HG02763 (cell line): ENCODE results near the gene TSPAN15.
"Not testable (repeated sequence)": the region's sequence is repeated elsewhere in the genome, so short reads cannot be mapped to it uniquely, and the experiment has no call there.

Experiments used
- ATAC-seq: cut with Tn5 transposase; IDR thresholded peaks from one replicate; pipeline ENCODE4 v1.9.1; 2021; ENCODE audit warnings: mild to moderate bottlenecking, moderate library complexity; ENCODE audit not compliant: unreplicated experiment

TSPAN15 gene

DNA sequence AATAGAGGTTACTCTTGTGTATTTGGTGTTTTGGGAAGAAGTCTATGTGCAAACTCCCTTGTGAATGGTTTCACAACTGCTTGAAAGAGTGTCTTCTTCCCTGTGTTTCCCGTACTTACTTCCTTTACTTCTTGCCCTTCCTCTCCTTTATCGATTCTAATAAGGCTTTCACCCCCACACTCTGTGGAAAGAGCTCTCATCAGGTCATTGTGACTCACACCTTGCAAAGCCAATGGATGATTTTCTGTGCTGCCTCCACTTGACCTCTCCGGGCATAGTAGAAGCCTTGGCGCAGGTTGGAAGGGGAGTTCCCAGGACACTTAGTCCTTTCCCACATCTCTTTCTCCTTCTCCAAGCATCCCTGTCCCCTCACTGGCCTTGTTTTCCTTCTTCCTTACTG is 6.2 kb upstream of the TSPAN15 start:
- no peak for ATAC-seq

DNA sequence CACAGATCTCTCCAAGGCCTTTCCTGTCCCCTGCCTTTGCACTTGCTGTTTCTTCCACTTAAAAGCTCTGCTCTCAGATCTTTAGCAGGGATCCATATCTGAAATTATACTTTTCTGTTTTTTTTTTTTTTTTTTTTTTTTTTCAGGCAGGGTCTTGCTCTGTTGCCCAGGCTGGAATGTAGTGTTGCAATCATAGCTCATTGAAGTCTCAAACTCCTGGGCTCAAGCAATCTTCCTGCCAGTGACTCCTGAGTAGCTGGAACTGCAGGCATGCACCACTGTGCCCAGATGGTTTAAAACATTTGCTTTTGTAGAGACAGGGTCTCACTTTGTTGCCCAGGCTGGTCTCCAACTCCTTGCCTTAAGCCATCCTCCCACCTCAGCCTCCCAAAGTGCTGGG is 5.0 kb upstream of the TSPAN15 start:
- no peak for ATAC-seq

GRCh38 chr10:69446650-69447151 is 4.6 kb upstream of the TSPAN15 start:
- no peak for ATAC-seq

GRCh38 chr10:69449841-69450240 is 1.4 kb upstream of the TSPAN15 start:
- ATAC-seq = no peak

- ATAC-seq = not testable (repeated sequence)
Observed at GRCh38 chr10:69450395-69450794, 870 bp upstream of the TSPAN15 start.

- no peak for ATAC-seq
Observed at GRCh38 chr10:69451784-69452251, 553 bp downstream of the TSPAN15 start.

- no peak for ATAC-seq
Observed at GRCh38 chr10:69452676-69453415, 1.6 kb downstream of the TSPAN15 start.

DNA sequence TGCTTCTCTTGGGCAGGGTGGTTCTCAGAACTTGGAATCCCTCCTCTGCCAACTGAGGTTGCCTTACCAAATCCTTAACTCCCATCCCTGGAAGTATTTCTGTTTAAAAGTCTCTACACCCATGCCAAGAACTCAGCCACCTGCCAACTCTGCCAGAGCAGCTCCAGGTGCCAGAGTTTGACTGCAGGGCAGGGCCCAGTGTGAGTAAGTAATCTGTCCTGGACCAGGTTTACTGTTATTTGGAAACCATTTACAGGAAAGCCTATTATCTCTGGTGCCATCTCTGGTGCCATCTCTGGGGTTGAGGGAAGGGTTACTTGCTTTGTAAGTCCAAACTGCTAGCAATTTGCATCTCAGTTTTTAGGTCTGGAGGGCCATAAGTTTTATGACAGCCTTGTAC is 2.5 kb downstream of the TSPAN15 start:
- ATAC-seq = no peak

- ATAC-seq = no peak
Observed at GRCh38 chr10:69455006-69455763, 3.9 kb downstream of the TSPAN15 start.

DNA sequence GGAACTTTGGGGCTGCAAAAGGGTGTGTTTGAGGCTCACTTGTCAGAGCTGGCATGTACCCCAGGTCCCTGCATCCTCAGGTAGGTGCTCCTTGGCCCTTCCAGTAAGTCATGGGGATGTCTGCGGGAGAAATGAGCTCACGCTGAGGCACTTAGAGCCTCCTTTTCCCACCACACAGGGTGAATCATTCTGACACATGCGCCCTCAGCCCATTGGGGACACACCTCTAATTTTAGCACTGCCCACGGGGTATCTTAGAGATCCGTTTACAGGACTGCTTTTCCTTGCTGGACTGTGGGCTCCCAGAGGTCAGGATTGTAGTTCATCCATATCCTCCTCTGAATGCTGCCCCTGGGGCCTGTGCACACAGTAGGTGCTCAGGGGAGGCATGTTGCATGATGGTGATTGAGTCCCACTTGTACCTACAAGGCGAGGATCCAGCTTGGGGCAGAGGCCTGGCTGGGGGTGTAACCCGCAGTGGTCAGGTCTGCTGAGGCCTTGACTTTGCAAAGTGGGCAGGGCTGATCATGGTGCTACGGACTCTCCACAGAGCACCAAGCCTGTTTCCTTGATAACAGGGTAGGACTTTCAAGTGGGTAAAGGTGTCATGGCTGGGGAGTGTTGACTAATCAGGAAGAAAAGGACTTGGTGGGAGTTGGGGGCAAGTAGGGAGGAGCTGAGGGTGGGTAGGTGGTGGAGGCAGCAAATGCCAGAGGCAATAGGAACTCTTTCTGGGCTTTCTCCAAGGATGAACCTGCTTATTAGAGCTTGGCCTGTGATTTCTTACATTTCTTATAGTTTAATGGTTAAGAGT is 5.8 kb downstream of the TSPAN15 start:
- no peak for ATAC-seq

DNA sequence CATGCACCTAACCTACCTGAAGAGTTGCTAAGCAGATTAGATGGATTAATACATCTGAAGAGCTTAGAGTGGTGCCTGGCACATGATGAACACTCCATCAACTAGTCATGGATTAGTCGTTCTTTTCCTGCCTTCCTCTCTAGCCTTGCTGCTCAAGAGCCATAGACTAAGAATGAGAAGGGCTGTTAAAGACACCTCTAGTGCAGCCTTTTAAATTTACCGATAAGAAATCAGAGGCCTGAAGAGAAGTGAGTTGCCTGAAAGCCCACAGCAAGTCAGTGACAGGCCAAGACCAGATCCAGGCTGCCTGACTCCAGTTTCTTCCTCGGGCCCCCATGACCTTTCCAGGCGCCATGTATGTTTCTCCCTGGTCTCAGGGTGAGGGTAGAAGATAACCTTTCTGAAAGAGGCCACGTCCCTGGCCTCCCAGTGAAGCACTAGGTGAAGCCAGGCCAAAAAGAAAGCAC is 6.5 kb downstream of the TSPAN15 start:
- no peak for ATAC-seq

- ATAC-seq = no peak
Observed at GRCh38 chr10:69458430-69459100, 7.3 kb downstream of the TSPAN15 start.

- no peak for ATAC-seq
Observed at GRCh38 chr10:69459101-69459790, 8.0 kb downstream of the TSPAN15 start.

- no peak for ATAC-seq
Observed at GRCh38 chr10:69459893-69460575, 8.8 kb downstream of the TSPAN15 start.

- ATAC-seq = no peak
Observed at GRCh38 chr10:69460576-69461242, 9.4 kb downstream of the TSPAN15 start.

DNA sequence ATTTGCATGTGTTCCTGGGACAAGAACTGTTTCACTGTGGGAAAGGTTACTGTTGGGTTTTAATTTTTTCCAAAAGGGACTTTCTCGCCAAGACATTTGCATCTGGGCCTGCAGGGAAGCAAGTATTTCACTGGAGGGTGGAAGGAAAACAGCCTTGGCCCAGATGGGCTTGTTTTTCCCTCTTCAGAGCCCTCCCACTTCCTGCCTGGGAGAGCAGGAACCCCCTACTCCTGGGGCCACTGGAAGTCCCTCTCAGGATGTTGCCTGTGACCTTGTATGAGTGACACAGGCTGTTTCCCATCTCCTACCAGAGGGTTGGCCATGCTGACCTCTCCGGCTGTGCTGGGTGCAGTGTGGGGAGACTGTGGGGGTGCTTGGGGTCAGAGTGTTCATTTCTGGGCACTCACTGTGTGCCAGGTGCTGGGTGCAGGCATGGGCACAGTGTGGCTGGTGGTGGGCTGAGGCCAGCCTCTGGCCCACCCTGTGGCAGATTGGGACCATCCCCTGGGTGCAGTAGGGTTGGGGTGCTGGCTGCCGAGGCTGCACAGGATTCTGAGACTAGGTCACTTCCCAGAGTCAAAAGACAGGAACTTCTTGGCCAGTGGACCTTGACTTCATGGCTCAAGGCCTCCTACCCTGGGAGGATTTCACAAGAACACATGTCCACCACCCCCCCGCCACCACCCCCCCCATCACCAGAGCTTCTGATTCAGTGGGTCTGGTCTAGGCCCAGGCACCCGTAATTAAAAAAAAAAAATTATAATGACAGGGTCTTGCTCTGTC is 10.2 kb downstream of the TSPAN15 start:
- ATAC-seq = no peak

GRCh38 chr10:69463886-69464285 is 12.6 kb downstream of the TSPAN15 start:
- ATAC-seq = no peak

GRCh38 chr10:69464401-69464800 is 13.1 kb downstream of the TSPAN15 start:
- ATAC-seq = no peak
